OCI-LY3 (cell line): Measurements from ENCODE around the gene SERPINI1.

Source experiments
- H2AFZ ChIP-seq: fragments of 200-600, 300-600 bp; shearing (Covaris generic); 2 replicates; pipeline ENCODE4 v1.6.0; 2014; ENCODE audit warnings: antibody characterized with exemption, low read depth, low read length
- H3K27ac ChIP-seq: fragments of 200-600, 300-600 bp; sonication (generic); 2 replicates; pipeline ENCODE4 v1.5.1; 2014; ENCODE audit warnings: mild to moderate bottlenecking, low read length, moderate library complexity, mixed read lengths
- H3K27me3 ChIP-seq: fragments of 200-600, 300-600 bp; sonication (generic); 2 replicates; pipeline ENCODE4 v1.6.1; 2014; ENCODE audit warnings: low read depth, low read length, mixed read lengths
- H3K36me3 ChIP-seq: fragments of 200-600, 300-600 bp; sonication (generic); replicated peaks from 2 replicates; pipeline ENCODE3; 2014; ENCODE audit warnings: low read depth, low read length, mixed read lengths
- H3K4me1 ChIP-seq: fragments of 300-600, 200-600 bp; sonication (generic); 2 replicates; pipeline ENCODE4 v1.6.1; 2014; ENCODE audit warnings: low read length, mixed read lengths
- H3K4me2 ChIP-seq: fragments of 200-600, 300-600 bp; sonication (generic); 2 replicates; pipeline ENCODE4 v1.6.1; 2014; ENCODE audit warnings: low read length, mixed read lengths
- H3K4me3 ChIP-seq: fragments of 300-600, 200-600 bp; sonication (generic); 2 replicates; pipeline ENCODE4 v1.5.1; 2014; ENCODE audit warnings: antibody characterized with exemption, mild to moderate bottlenecking, low read length, moderate library complexity
- H3K79me2 ChIP-seq: fragments of 300-600, 200-600 bp; shearing (Covaris generic); 2 replicates; pipeline ENCODE4 v1.6.1; 2014; ENCODE audit warnings: mild to moderate bottlenecking, low read length, mixed read lengths
- H3K9ac ChIP-seq: fragments of 300-600, 200-600 bp; shearing (Covaris generic); 2 replicates; pipeline ENCODE4 v1.6.0; 2014; ENCODE audit warnings: mild to moderate bottlenecking, low read length, moderate library complexity
- H3K9me3 ChIP-seq: fragments of 200-600, 300-600 bp; shearing (Covaris generic); 2 replicates; pipeline ENCODE4 v1.6.1; 2014; ENCODE audit warnings: low read length, mixed read lengths; ENCODE audit not compliant: insufficient read depth
- H4K20me1 ChIP-seq: fragments of 200-600, 300-600 bp; sonication (generic); 2 replicates; pipeline ENCODE4 v1.6.1; 2016; ENCODE audit warnings: low read length, mixed read lengths; ENCODE audit not compliant: insufficient read depth
- CTCF ChIP-seq: fragments of 200-600, 300-600 bp; sonication (generic); IDR thresholded peaks from 2 replicates; pipeline ENCODE4 v1.5.1; 2014; ENCODE audit warnings: antibody characterized with exemption, low read length, low read depth
- EZH2phosphoT487 ChIP-seq: fragments of 200-600 bp; shearing (Covaris generic); IDR thresholded peaks from 2 replicates; pipeline ENCODE4 v1.6.1; 2018; ENCODE audit warnings: antibody characterized with exemption, mixed run types, low read depth

SERPINI1 gene

GRCh38 chr3:167743799-167744198 is 8.3 kb downstream of the SERPINI1 start:
- Histone ChIP-seq H3K79me2 (no peaks in the 10 kb centered on the region), H3K27ac (no peak overlapping the region), H3K27me3 (no peaks in the 10 kb centered on the region), H3K36me3 (no peaks in the 10 kb centered on the region), H3K9me3 (no peaks in the 10 kb centered on the region), H4K20me1 (no peaks in the 10 kb centered on the region), H3K9ac (no peak overlapping the region), H2AFZ (no peak overlapping the region), H3K4me2 (no peak overlapping the region), H3K4me1 (no peaks in the 10 kb centered on the region), H3K4me3 (no peak overlapping the region)
- TF ChIP-seq EZH2phosphoT487 = no peak
- no peak for TF ChIP-seq CTCF

DNA sequence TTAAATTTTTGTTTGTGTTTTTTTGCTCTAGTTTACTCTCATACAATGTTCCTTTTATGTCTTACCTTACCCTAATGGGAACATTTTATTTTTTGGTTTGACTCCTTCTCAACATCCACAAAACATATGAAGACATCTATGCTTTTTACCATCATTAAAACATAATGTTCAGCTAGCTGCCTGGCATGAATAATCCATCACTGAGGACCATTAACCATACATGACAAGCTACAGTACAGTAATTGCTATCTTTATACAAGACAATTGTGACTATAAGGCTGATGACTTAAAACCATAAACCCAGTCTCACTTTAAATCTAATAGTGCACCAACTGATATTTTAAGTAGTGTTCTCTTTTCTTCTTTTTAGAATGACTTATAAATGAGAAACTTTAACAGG is 13.7 kb downstream of the SERPINI1 start:
- Histone ChIP-seq H3K27me3 (no peaks in the 10 kb centered on the region), H3K9me3 (no peaks in the 10 kb centered on the region), H2AFZ (no peak overlapping the region), H3K4me3 (no peak overlapping the region), H3K4me1 (peaks cover 9% of the 10 kb centered on the region), H3K79me2 (no peaks in the 10 kb centered on the region), H3K27ac (no peak overlapping the region), H3K9ac (no peak overlapping the region), H3K4me2 (no peak overlapping the region), H4K20me1 (no peaks in the 10 kb centered on the region), H3K36me3 (no peaks in the 10 kb centered on the region)
- TF ChIP-seq EZH2phosphoT487 = no peak
- TF ChIP-seq CTCF = no peak

- Histone ChIP-seq H4K20me1 (no peaks in the 10 kb centered on the region), H3K27ac (no peak overlapping the region), H3K4me2 (no peak overlapping the region), H3K9me3 (no peaks in the 10 kb centered on the region), H3K9ac (no peak overlapping the region), H3K79me2 (no peaks in the 10 kb centered on the region), H3K4me1 (peaks cover 9% of the 10 kb centered on the region), H2AFZ (no peak overlapping the region), H3K36me3 (no peaks in the 10 kb centered on the region), H3K27me3 (no peaks in the 10 kb centered on the region), H3K4me3 (no peak overlapping the region)
- no peak for TF ChIP-seq CTCF
- TF ChIP-seq EZH2phosphoT487 = no peak
These were observed 14.2 kb downstream of the SERPINI1 start for GRCh38 chr3:167749728-167750127.

- Histone ChIP-seq H3K9ac (no peak overlapping the region), H3K36me3 (no peaks in the 10 kb centered on the region), H3K27ac (no peak overlapping the region), H3K4me1 (peaks cover 9% of the 10 kb centered on the region), H4K20me1 (no peaks in the 10 kb centered on the region), H2AFZ (peak overlapping the region; percentile 22; the same call in 1 of the 2 replicates), H3K79me2 (no peaks in the 10 kb centered on the region), H3K27me3 (no peaks in the 10 kb centered on the region), H3K4me3 (0 out of 2 replicates have a peak overlapping the region, but pooled peaks have one; percentile 3), H3K9me3 (no peaks in the 10 kb centered on the region), H3K4me2 (peak overlapping the region; percentile 30)
- TF ChIP-seq CTCF (no peak), EZH2phosphoT487 (no peak)
These were observed 14.9 kb downstream of the SERPINI1 start for GRCh38 chr3:167750272-167750971.
